Ovary (tissue), 3 donors: ENCODE results near the gene SMIM8.

Source experiments
- EP300 ChIP-seq: sonication (generic); formaldehyde crosslinking; IDR thresholded peaks from one replicate; pipeline ENCODE4 v1.6.1; 2017; ENCODE audit warnings: antibody characterized with exemption
- TF ChIP-seq, protein P1 (sequence below), 3 donors: fragments of 450-650 bp in 2 of 3; fragments of 200-600 bp in 1 of 3; IDR thresholded peaks; one replicate each; pipeline versions ENCODE4 v1.5.1 to v1.8.0; 2016 to 2022; ENCODE audit warnings: antibody characterized with exemption in 3 of 3, mild to moderate bottlenecking in 1 of 3
- donor health status: DM: no; HTN: no; CAD: no.

DNA sequence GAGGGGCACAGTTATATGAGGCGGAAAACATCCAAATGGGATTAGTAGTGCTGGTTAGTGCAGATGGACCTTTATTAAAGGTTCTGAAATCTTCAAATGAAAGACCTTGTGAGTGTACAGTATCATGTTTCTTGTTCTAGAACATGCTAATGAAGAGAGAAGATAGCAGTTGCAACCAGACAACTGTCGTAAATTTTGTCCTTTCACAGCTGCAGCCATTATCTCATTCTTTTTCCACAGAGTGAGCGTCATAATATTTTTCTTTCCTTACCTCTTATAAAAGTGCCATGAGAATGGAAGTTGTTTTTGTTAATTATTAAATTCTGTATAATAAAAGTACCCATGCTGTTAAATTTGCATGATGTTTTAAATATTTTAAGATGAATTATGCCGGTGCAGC, 17.8 kb downstream of the SMIM8 start:
- TF ChIP-seq, protein P1, sequence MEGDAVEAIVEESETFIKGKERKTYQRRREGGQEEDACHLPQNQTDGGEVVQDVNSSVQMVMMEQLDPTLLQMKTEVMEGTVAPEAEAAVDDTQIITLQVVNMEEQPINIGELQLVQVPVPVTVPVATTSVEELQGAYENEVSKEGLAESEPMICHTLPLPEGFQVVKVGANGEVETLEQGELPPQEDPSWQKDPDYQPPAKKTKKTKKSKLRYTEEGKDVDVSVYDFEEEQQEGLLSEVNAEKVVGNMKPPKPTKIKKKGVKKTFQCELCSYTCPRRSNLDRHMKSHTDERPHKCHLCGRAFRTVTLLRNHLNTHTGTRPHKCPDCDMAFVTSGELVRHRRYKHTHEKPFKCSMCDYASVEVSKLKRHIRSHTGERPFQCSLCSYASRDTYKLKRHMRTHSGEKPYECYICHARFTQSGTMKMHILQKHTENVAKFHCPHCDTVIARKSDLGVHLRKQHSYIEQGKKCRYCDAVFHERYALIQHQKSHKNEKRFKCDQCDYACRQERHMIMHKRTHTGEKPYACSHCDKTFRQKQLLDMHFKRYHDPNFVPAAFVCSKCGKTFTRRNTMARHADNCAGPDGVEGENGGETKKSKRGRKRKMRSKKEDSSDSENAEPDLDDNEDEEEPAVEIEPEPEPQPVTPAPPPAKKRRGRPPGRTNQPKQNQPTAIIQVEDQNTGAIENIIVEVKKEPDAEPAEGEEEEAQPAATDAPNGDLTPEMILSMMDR (IDR thresholded peaks at IDR 0.05): no peak
- no peak for TF ChIP-seq EP300
